RPMI7951 (cell line): ENCODE results near the gene SLC9A3. TPM values are rescaled to one million over a fixed set of nuclear protein-coding genes. Genes with fewer than 3 reads are reported as not detected.
A peak's percentile ranks its signal among the peaks of the same experiment; 100 is the strongest.

Experiments used
- DNase-seq: peaks from one replicate; pipeline ENCODE4 v3.0.0-alpha.2; 2012; ENCODE audit warnings: low read depth
- total RNA-seq: library from RNA; depleted of rRNA; stranded (reverse); fragments of >200 nt; shearing (Covaris generic); gene quantifications from 2 replicates; pipeline ENCODE4 v1.2.3, GENCODE V29; 2014

Gene SLC9A3
- total RNA-seq, 1 experiment from 2014 or later = 0.84 TPM

DNA sequence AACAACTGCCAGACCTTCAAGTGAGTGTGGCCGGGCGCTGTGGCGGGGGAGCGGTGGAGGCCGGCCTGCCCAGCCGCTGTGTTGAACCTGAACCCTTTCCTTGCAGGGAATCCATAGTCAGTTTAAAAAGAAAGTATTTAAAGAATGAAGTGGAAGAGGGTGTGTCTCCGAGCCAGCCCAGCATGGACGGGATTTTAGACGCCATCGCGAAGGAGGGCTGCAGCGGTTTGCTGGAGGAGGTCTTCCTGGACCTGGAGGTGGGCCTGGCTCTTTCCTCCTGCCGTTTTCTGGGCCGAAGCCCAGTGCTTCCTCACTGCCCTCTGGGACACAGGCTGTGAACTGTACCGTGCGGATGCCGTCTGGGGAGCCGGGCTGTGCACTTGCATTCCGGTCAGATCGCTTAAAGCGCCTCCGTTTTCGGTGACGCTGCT, 62.2 kb downstream of the SLC9A3 start:
- no peak for DNase-seq

DNA sequence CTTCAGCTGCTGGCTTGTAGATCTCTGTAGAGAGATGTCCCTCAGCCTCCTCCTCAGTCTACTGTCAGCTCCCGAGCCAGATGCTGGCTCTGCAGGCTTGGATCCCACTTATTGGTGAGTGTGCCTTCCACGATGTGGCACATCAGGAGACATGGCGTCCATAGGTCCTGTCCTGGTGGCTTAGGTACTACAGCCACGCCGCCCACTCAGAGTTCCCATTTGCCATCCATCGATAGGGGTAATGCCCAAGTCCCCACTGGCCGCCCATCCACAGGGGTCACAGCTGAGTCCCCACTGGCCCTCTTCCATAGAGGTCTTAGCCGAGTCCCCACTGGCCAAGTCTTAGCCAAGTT, 64.0 kb downstream of the SLC9A3 start:
- DNase-seq = no peak

DNA sequence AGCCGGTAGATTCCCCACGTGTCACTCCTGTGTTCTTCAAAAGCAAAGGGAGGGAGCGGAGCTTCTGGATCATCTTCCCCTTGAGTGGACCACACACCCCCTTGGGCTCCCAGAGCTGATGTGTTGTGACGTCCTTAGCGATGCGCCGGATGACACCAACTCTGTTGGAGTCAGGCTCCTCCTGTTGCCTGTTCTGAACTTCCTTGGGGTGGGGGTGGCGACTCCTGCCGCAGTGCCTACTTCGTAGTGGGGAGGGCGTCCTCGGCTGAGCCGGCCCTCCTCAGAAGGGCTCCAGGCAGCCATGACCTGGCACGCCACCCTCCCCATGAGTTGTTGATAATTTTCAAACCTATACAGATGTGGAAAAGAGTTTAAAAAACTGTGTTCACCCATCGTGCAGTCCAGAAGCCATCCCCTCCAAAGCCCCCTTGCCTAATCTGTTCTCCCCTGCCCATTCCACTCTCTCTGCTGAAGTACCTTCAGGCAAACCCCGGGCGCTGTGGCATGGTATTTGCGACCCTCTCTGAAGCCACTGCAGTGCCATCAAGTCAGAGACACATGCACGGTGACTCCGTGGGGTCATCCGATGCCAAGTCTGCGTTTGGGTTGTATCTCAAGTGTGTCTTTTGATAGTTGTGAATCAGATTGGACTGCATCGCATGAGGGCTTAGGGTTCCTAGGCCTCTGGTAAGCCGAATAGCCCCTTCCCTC, 64.5 kb downstream of the SLC9A3 start:
- no peak for DNase-seq

DNA sequence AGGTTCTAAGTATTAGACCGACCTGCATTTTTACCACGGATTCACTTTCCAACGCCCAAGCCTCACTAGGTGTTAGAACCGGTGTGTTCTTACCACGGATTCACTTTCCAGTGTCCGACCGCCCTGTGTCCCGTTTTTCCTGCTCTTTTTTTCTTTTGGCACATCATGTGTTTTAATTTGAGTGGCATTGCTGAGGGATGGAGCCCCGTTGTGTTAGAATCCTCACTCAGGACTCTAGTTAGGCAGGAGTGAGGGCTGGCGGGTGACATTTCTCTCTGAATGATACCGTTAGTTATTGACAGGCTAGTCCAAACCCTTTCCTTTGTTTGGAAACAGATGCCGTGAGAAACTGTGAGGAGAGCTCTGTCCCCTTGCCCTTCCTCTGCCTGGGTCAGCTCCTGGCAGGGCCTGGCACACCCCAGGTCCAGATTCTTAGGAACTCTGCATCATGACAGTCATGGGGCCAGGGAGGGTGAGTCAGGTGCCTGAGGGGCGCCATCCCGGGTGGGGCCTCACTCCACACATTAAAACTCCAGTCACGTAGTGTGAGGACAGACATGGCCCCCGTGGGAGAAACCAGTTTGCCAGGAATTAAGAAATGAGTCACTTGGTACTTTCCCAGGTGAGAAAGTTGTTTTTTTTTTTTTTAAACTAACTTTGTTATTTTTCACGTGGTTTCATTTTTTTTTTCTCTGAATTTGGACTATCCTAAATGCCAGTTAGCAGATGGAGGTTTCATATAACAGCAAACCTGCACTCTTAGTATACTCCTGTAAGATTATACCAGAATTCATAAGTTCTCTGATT, 65.5 kb downstream of the SLC9A3 start:
- peak; percentile 76 for DNase-seq

DNA sequence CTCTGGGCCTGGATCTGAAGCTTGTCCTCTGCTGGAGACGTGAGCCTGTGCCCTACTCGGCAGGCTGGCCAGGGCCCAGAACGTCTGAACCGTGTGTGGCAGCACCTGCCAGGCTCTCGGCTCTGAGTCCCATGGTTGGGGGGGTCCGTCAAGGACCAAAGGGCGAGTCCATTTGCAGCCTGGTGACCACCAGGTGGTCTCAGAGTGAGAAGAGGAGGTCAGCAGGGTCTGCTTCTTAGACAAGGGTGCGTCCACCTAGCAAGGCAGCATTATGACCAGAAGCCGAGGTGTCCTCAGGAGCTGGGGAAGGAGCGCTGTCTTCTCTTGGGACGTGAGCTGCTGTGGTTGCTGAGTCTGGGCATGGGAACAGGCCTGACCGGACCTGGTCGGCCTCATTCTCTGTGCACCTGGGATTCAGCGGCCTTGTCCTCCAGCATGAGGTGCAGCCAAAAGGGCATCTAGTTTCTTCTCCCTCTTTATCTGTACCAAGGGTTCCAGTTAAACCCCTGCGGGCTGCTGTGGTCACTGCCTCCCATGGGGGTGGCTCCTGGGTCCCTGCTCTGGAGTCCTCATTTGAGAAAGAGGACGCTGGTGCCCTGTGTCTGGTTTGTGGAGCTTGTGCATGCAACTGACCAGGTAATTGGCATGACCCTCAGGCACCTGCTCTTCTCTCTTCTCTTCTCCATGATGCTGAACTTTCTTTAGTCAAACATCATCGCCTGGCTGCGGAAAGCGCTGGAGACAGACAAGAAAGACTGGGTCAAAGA, 66.9 kb downstream of the SLC9A3 start:
- DNase-seq = no peak

DNA sequence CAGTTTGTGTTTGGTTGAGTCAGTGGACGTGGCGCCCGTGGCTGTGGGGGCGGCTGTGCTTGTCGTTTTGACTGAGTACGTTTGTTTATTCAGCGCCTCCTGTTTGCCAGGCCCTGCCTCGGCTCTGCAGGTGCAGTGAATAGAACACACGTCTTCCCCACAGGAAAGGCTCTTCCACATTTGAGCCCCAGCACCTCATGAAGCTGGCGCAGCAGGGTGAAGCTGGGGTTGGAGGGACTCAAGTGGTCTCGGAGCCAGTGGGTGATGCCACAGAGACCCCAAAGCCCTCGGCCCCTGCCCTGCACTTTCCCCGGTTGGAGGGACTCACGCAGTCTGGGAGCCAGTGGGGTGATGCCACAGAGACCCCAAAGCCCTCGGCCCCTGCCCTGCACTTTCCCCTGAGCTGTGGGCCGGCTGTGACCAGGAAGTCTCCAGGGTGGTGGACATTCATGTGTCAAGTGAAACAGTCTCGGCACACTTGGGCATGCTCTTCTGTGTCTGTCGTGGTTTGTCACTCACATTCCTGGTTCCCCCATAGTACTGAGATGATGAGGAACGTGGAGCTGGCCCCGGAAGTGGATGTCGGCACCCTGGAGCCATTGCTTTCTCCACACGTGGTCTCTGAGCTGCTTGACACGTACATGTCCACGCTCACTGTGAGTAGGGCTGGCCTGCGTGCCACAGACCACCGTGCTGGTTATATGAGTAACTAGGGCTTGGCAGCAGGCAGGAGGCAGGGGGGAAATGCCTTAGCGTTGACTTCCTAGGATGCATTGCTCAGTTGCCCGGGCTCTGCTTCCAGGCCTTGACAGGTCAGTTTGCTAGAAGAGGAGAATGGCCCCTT, 67.7 kb downstream of the SLC9A3 start:
- no peak for DNase-seq

DNA sequence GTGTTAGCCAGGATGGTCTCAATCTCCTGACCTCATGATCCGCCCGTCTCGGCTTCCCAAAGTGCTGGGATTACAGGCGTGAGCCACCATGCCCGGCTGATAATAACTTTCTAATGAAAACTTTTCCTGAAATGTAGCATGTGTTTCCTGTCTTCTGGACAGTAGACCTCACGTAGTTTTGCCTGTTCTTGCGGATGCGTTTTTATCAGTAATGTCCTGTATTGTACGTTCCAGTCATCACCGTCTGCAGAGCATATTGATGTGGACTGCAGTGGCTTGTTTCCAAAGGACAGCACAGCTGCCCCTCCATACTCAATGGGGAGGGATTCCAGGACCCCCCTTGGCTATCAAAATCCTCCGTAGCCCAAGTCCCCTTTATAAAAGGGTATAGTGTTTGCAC, 68.4 kb downstream of the SLC9A3 start:
- no peak for DNase-seq

DNA sequence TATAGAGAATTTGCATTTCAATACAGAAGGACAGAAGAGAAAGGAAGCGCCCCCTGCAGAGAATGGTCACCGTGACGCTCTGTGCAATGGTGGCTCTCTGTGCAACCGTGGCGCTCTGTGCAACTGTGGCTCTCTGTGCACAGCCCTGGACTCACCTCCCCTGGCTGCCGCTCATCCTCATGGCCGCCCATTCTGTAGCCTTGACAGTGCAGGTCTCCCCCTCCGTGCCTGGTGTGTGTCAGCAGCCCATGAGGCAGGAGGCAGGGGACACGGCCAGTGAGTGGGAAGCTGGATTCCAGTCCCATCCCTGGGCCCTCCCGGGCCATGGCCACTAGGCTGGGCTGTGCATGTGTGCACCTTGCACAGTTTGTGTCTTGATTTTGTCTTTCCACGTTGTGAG, 69.3 kb downstream of the SLC9A3 start:
- no peak for DNase-seq

DNA sequence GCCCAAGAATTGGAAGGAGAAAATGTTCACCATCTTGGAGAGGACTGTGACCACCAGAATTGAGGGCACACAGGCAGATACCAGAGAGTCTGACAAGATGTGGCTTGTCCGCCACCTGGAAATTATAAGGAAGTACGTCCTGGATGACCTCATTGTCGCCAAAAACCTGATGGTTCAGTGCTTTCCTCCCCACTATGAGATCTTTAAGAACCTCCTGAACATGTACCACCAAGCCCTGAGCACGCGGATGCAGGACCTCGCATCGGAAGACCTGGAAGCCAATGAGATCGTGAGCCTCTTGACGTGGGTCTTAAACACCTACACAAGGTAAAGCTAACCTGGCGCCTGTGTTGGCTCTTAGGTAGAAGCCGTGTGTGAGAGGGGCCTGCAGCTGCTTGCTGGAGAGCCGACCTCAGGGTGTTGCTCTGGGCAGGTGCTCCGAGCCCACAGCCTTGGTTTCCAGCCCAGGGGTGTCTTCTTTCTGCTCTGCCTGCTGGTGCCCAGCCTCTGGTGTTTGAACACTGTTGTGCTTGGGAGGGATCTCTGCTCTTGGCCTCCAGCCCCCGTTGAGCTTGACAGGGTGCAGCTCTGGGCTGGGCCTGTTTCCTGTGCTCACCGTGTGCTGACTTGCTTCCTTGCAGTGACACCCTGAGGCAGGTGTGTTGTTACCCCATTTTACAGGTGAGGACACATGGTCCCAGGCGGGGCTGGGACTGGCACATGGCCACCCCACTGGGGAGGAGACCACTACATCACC, 70.3 kb downstream of the SLC9A3 start:
- DNase-seq = no peak

DNA sequence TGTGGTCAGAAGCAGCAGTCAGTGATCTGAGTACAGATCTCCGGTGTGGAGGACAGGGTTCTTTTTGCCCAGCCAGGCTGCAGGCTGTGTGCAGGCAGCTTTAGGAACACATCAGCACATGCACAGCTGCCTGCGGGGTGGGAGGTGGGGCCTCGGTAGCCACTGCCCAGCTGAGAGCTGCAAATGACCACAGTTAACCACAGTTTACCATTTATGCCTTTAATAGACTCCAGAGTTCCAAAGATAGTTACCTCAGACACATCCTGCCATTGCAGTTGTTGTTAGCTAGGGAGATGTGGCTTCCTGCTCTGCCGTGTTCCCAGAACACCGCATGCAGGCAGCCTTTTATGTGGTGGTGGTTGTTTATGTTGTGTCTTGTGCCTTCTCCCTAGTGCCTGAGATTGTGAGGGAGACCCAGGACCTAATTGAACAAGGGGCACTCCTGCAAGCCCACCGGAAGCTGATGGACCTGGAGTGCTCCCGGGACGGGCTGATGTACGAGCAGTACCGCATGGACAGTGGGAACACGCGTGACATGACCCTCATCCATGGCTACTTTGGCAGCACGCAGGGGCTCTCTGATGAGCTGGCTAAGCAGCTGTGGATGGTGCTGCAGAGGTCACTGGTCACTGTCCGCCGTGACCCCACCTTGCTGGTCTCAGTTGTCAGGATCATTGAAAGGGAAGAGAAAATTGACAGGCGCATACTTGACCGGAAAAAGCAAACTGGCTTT, 71.1 kb downstream of the SLC9A3 start:
- DNase-seq = peak; percentile 45

DNA sequence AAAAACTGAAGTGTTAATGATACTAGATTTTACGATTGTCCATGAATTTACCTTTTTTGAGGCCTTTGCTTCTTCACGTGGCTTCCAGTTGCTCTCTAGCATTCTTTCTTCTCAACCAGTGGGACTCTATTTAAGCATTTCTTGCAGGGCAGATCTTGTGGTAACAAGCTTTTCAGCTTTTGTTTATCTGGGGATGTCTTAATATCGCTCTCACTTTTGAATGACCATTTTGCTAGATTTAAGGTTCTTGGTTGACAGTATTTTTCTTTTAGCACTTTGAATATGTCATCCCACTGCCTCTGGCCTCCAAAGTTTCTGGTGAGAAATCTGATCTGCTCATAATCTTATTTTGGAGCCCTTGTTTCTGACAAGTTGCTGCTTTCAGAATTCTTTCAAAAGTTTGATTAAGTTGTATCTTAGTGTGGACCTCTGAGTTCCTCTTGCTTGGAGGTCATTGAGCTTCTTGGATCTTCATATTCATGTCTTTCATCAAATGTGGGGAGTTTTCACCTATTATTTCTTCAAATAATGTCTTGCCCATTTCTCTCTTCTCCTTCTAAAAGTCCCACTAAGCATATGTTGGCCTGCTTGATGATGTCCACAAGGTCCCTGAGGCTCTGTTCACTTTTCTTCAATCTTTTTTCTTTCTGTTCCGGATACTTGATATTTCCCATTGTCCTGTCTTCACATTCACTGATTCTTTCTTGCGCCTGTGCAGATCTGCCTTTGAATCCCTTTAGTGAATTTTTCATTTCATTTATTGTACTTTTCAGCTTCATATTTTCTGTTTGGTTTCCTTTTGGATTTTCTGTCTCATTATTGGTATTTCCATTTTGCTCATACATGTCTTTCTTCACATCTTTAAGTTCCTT, 72.4 kb downstream of the SLC9A3 start:
- DNase-seq = no peak

DNA sequence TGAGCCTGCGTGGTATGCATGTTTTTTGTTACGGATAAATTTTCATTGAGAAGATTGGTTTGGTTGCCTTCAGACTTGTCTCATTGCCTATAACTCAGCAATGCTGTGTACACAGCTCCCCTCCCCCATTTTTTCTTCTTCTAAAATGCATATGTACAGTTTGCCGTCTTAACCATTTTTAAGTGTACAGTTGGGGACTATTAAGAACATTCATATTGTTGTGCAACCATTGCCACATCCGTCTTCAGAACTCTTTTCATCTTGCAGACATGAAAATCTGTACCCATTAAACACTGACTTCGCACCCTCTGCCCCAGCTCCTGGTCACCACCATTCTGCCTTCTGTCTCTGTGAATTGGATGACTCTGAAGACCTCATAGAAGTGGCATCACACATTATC, 75.1 kb downstream of the SLC9A3 start:
- DNase-seq = no peak

DNA sequence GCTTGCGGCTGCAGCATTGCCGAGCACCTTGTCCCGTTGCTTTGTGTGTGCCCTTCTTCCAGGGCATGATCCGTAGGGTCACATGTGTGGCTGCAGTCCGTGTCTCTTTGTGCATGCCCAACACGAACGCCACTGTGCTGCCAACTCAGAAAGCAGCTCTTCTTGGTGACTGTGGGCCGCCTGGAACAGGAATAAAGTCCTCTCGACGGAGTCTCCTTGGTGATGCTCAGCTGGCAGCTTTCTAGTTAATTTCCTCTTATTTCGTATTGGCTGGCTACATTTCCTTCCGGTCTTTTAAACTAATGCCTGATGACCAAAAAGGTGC, 75.5 kb downstream of the SLC9A3 start:
- no peak for DNase-seq

DNA sequence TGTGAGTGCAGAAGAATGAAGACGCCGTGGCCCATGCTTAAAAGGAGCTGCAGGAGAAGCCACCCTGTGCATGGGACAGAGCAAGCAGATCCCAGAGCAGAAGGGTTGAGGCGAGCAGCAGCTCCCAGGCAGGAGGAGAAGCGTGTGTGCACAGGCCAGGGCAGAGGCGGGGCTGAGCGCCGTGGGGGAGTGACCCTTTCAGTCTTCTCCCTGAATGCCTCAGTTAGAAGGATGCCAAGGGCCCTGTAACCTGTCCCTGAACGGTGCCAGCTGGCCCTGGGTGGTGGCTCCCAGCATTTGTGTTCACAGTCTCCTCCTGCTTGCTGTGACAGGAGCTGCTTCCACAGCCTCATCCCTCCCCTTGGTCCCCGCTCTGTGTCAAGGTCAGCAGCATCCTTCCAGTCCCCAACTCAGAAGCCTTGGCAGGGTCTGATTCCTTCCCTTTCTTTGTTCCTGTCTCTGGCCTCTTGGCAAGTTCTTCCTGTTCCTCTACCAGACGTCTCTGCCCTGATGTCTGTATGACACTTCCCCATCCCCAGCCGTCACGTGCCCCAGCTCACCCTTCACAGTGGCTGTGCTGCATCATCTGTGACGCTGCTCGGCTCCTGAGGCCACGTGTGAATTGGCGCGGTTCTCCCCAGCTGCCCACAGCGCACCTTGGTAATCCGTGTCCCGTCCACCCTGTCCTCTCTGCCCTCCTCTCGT, 76.0 kb downstream of the SLC9A3 start:
- DNase-seq = no peak

DNA sequence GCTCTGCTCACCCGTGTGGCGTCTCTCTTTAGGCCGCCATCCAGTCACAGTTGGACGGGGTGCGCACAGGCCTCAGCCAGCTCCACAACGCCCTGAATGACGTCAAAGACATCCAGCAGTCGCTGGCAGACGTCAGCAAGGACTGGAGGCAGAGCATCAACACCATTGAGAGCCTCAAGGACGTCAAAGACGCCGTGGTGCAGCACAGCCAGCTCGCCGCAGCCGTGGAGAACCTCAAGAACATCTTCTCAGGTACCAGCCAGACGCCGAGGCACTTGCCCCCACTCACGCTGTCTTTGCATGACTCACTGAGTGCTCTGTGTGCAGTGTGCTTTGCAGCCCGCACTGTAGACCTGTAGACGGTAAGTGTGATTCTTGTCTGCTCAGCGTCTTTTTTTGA, 76.7 kb downstream of the SLC9A3 start:
- DNase-seq = no peak

DNA sequence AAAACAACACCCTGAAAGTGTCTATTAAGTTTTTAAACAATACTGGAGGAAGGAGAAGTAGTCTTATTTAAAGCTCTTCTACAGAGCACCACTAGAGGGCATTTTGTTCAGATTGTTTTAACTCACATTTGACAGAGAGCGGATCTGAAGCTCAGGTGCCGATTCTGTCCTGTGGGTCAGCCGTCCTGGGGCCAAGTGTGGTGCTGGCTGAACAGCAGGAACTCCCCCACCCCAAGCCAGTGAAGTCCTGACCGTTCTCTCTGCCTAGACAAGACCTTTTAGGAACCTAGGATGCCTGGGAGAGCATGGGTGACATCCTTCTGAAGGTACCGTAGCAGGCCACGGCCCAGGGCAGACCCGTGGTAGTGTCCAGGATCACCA, 77.4 kb downstream of the SLC9A3 start:
- DNase-seq = peak; percentile 46

DNA sequence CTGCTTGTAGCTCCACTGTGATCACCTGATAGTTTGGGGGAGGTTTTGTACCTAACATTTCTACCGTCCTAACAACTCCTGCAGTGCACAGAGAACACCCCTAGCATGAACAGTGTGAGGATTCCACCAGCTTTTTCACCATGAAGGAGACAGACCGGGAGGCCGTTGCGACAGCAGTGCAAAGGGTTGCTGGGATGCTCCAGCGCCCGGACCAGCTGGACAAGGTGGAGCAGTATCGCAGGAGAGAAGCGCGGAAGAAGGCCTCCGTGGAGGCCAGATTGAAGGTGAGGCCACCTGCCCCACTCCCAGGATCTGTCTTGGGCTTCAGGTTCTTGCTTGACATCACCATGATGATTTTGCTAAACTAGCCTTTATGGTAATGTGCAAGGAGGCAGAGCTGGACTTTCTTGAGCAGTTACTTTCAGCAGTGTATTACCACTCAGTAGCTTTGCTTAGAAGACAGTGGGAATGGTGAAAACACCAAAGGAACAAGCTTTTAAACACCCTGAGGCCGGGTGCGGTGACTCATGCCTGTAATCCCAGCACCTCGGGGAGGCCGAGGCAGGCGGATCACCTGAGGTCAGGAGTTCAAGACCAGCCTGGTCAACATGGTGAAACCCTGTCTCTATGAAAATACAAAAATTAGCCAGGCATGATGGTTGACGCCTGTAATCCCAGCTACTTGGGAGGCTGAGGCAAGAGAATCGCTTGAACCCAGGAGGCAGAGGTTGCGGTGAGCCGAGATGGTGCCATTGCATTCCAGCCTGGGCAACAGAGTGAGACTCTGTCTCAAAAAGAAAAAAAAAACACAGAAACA, 78.0 kb downstream of the SLC9A3 start:
- peak; percentile 46 for DNase-seq

DNA sequence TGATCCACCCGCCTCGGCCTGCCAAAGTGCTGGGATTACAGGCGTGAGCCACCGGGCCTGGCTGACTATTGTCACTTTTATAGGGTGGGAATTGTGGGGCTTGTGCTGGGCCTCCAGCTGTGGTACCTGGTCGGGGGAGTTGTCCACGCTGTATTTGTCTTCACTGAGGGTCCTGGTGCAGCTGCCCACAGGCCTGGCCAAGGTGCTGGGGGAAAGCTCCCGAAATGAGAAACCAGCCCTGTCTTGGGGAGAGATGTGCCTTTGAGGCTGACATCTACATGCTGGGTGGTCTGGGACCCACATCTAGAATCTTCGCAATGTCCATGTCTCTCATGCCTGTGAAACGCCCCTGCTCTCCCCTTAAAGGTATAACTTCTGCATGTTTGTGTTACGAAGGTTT, 78.7 kb downstream of the SLC9A3 start:
- no peak for DNase-seq
